Measurements from ENCODE around the gene ITPRIP.

ITPRIP gene

GRCh38 chr10:104340111-104340526 is 1.9 kb upstream of the ITPRIP start:
- DNase-seq, result no peak

DNA sequence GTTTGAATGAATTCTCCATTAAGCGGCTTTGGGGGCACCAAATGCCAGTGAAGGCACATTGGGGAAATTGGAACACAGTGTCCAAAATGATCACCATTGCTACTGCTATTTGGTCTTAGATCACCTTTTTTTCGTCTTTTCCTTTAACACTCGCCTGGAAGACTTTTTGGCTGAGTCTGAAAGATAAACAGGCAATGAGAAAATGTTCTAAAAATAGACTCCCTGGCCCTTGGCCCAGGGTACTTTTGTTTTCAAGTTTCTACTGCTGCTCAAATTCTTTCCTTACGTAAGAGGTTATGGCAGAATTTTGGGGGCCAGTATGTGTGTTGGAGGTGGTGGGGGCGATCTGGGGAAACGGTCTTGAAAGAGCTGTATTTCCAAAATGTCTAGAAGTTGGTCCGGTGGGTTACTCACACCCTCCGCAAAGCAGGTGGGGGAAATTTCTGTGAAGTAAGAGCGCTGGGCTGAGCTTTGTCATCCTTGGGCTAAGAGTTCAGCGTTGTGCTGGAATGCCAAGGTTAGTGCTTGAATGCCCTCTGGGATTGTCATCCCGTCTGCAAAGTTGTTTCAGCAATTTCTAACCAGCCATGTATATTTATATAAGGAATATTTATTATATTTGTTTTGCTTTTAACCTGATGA is 1.3 kb upstream of the ITPRIP start:
- no peak for DNase-seq

- DNase-seq, result no peak
Observed at GRCh38 chr10:104337521-104337984, 712 bp downstream of the ITPRIP start.

- no peak for DNase-seq
Observed at GRCh38 chr10:104336821-104337467, 1.3 kb downstream of the ITPRIP start.

- no peak for DNase-seq
Observed at GRCh38 chr10:104334965-104335650, 3.2 kb downstream of the ITPRIP start.

DNA sequence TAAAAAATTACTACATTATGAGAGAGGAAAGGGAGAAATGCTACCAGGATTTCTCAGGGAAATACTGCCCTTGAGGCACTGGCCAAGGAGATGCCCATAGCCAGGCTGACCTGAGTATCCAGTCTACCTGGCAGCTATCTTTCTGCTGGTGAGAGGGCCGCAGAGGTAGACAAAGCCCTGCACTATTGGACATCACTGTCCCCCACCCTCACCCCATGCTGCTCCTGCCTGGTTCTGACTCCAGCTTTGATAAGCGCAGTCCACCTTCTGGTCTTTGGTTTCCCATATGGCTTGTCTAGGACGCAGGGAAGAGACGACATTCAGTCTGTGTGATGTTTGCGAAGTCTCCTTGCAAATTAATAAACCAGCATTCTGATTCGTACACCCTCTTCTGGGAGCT is 3.7 kb downstream of the ITPRIP start:
- DNase-seq, result no peak

DNA sequence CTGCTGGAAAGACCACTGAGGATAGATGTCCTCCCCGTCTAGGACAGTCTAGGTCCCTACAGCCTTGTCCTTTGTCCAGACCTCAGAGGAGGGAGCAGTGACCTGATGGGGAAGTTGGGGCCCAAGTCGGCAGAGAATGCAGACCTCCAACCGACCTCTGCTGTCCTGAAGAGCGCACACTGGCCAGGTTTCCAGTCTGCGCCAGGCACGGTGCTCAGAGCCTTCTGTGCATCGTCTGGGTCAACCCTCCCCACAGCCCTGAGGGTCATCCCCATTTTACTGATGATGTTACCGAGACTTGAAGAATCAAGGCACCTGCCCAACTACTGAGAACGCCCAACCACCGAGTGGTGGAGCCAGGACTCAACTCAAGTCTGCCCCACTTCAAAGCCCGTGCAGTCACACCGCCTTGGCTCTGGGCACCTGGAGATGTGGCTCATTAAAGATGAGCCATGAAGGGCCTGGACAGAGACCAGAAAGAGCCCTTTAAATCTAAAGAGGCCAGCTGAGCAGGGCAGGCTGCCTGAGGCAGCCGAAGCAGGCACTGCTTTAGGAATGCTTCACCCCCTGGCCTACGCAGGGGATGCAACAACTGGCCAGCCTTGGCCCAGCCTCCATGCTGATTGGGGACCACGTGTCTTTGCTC is 4.4 kb downstream of the ITPRIP start:
- no peak for DNase-seq

DNA sequence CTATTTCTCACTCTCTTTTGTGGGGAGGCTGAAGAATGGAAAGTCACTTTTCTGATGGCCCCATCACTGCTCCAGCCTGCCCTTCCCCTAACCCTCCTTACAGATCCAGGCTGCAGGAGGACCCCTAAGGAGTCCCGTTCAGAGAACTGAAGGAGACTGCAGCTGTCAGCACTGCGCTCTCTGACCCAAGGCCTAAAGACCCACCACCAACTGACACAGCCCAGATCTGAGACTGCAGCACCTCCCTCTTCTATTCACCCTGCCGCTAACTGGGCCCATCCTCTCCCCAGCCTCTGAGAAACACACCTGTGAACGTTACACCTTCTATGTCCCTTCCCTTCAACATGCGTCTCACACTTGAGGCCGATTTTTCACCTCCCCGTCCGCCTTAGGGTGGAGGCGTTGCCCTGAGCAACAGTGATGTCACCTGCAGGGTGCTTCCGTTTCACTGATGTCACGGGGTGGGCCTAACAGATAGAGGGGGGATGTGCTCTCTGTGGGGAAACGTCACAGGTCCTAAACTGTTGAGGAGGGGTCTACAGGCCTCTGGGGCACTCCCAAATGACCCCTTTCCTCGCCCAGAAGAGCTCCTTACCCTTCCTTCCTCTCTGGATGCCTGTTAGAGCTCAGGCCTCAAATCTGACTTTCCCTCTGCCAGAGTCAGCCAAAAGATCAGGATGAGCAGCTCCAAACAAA is 5.1 kb downstream of the ITPRIP start:
- DNase-seq, result no peak

- no peak for DNase-seq
Observed at GRCh38 chr10:104332243-104333031, 5.8 kb downstream of the ITPRIP start.

DNA sequence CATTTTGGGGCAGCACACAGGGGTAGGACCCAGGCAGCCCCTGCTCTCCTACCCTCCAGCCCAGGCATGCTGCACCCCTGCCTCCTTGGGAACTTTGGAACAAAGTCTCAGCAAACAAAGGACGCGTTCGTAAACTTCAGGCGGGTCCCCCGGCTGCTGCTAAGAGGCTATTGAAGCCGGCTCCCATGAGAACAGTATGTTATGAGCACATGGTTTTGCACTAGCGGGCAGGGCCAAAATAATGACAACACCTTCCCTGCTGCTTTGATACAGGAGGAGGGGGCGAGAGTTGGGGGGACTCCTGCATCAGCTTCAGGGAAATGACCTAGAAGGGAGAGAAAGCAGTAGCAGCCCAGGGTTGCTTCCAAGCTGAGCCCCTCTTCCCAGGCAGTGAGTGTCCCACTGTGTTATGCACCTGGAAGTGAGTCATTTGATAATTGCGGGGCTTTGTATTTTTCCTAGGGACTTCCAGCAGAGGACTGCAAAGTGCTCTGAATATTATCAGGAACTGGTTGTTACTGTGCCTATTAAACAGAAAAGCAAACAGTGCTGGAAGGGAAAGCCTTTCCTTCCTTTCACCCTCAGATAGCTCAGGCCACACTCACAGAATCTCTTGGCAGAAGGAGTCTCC is 6.9 kb downstream of the ITPRIP start:
- DNase-seq, result peak; percentile 7 to 64

DNA sequence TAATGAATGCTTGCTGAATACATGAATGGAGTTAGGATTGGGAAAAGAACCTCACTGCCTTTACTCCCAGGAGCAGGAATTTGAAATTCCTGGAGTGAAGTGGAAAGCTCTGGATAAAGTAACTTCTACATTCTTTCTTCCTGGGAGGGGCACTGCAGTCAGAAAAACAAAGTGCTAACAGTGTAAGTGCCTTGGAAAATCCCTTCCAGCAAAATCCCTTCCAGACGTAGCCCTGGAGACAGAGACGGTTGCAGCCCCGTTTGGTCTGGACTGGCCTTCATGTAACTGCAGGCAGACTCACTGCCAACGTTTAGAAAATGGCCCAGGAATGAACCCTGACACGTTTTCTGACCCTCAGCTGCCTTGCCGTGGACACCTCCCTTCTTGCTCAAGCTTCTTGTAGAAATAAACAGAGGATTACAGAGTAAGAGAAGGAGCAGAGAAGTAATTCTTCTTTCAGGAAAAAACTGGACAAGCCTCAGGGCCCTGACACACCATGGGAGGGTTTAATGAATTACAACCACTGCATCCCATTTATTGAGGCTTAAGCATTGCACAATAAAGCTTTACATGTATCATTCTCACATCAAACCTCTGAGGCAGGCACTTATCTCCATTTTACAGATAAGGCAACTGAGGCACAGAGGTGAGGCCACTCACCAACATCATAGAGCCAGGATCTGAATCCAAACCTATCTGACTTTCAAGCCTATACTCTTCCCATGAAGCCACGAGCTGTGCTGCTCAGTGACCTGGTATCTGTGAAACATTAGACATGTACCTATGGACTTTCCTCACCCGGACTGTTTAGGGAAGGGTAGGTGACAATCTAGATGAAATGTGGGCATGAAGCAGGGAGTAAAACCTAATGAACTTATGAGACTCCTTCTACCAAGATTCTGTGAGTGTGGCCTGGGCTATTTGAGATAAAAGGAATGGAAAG is 7.8 kb downstream of the ITPRIP start:
- peak in 1 of 2 experiments; percentile 27 for DNase-seq

DNA sequence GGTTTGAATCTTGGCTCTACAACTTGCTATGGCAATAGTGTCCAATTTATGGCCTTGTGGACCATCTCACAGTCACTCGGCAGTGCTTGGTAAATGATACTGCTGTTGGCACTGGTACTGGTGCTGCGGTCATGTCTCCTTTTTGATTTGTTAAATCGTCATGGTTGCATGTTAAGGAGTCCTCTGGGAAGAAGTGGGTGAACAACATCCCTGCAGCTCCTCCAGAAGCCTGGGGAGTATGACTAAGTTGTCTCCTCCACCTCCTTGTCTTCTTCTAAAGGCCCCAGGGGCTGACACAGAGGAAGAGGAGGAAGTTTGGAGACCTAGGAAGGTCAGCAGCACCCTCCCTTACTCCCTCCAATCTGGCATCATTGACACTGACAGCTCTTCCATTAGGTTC is 8.5 kb downstream of the ITPRIP start:
- peak in 1 of 2 experiments; percentile 47 for DNase-seq

DNA sequence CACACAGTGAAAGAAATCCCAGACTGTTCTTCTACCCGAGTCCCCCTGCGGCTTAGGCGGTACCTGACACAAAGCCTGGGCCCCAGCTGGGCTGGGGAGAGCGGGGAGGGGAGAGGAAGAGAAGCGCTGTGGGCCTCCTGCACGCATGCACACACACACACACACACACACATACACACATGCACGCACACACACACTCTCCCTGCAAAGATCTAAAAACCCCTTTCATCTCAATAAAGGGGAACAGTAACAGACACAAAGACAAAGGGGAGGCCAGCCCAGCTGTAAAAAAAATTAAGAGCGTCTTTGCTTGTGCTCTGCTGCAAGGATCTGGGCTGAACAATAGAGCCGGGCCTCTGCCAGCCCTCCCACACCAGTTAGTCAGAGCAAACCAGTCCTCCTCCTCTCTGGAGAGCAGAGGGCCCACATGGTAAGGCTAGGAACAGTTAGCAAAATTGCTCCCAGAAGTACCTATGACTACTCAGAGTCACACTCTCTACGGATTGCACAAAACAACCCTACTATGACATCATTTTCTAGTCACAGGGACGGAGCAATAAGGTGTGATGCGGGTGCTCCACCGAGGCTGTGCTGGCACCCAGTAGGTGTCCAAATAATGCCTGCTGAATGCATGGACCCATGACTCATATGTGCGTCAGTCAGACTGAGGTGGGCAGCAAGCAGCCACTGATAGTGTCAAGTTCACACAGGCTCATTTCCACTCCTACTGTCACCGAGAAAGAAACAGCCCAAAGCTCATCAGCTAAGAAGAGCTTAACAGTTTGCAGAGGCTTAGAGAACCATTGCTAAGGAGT is 9.2 kb downstream of the ITPRIP start:
- peak; percentile 66 to 85 for DNase-seq

DNA sequence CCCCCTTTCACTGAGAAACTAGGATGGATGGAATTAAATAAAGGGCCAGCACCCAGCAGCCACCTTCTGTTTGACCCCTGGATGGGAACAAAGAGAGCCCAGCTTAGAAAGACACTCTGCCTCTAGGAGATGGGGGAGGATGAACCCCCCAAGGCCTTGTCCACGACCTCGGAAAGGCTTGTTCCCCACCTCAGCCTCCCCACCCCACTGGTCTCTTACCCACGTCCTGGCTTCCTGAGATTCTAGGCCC is 9.7 kb downstream of the ITPRIP start:
- DNase-seq, result no peak

DNA sequence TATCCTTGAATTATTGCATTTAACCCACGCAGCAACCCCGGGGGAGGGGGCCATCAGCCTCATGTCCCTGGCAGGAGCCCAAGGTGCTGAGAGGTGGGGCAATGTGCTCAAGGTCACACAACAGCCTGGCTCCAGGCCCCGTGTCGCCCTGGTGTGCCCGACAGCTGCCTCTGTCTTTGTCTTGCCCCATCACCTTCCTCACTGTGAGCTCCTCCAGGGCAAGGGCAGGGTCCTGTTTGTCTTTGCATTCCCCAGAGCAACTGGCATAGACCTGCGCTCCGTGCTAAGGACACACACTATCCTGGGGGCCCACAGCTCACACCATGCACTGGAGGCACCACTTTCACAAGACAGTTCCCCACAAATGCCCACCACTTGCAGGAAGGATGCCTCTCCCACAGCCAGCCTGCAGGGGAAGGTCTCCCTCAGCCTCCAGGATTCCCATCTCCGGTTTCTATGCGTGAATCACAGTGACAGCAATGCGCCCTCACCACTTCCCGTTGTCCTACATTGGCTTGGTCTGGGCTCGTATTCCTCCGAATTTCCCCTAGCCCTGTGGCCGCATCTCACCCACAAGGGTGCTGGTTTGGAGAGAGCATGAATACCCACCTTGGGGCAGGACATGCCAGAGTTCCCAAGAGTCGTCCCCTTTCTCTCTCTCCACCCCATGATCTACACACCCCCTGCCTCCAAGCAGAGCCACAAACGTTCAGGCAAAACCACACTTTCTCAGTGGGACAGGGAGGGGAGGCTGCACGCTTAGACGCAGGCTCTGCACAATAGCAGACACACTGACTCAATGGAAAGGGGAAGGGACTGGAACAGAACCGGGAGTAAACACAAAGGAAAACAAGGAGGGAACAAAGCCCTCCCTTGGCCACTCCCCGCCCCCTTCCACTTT is 10.3 kb downstream of the ITPRIP start:
- peak; percentile 39 to 59 for DNase-seq

- no peak for DNase-seq
Observed at GRCh38 chr10:104326991-104327610, 11.2 kb downstream of the ITPRIP start.

- DNase-seq, result no peak
Observed at GRCh38 chr10:104325436-104326435, 12.5 kb downstream of the ITPRIP start.
